ENCODE measurements around the gene GFRA4.

Gene GFRA4

GRCh38 chr20:3646651-3647050 is 16.5 kb downstream of the GFRA4 start:
- no peak for DNase-seq (ENCODE audit: low read depth)
- H3K9ac ChIP-seq (ENCODE audit: low read length): no peak overlapping the region
- H3K9me3 ChIP-seq (ENCODE audit: control insufficient read depth, low read length): no peaks in the 10 kb centered on the region

GRCh38 chr20:3646067-3646440 is 17.1 kb downstream of the GFRA4 start:
- H3K36me3 ChIP-seq (ENCODE audit: control insufficient read depth, insufficient read depth, low read length, severe bottlenecking): peaks cover 44% of the 10 kb centered on the region
- no peaks in the 10 kb centered on the region for H3K9me3 ChIP-seq (ENCODE audit: control insufficient read depth, low read length)
- no peak for DNase-seq (ENCODE audit: low read depth)

More at GRCh38 chr20:3646651-3647050, 16.5 kb downstream of the GFRA4 start:
- Histone ChIP-seq H3K27me3 (replicated peaks; ENCODE audit: control insufficient read depth, insufficient read depth, low read length) (no peaks in the 10 kb centered on the region), H3K36me3 (ENCODE audit: control insufficient read depth, insufficient read depth, low read length, severe bottlenecking) (peaks cover 44% of the 10 kb centered on the region), H3K4me1 (ENCODE audit: control insufficient read depth, insufficient read depth, low read length) (no peaks in the 10 kb centered on the region), H3K4me3 (ENCODE audit: low read length) (no peak overlapping the region)

GRCh38 chr20:3645309-3646066 is 17.7 kb downstream of the GFRA4 start:
- Histone ChIP-seq H3K27me3 (replicated peaks; ENCODE audit: control insufficient read depth, insufficient read depth, low read length) (no peaks in the 10 kb centered on the region), H3K9me3 (ENCODE audit: control insufficient read depth, low read length) (no peaks in the 10 kb centered on the region), H3K4me1 (ENCODE audit: control insufficient read depth, insufficient read depth, low read length) (no peaks in the 10 kb centered on the region), H3K9ac (ENCODE audit: low read length) (no peak overlapping the region), H3K4me3 (ENCODE audit: low read length) (no peak overlapping the region), H3K36me3 (ENCODE audit: control insufficient read depth, insufficient read depth, low read length, severe bottlenecking) (peaks cover 44% of the 10 kb centered on the region)
- DNase-seq (ENCODE audit: low read depth): no peak

More at GRCh38 chr20:3646067-3646440, 17.1 kb downstream of the GFRA4 start:
- Histone ChIP-seq H3K4me1 (ENCODE audit: control insufficient read depth, insufficient read depth, low read length) (no peaks in the 10 kb centered on the region), H3K9ac (ENCODE audit: low read length) (no peak overlapping the region), H3K27me3 (replicated peaks; ENCODE audit: control insufficient read depth, insufficient read depth, low read length) (no peaks in the 10 kb centered on the region), H3K4me3 (ENCODE audit: low read length) (no peak overlapping the region)

GRCh38 chr20:3640259-3640658 is 22.9 kb downstream of the GFRA4 start:
- Histone ChIP-seq H3K9me3 (ENCODE audit: control insufficient read depth, low read length) (no peaks in the 10 kb centered on the region), H3K27me3 (replicated peaks; ENCODE audit: control insufficient read depth, insufficient read depth, low read length) (no peaks in the 10 kb centered on the region), H3K36me3 (ENCODE audit: control insufficient read depth, insufficient read depth, low read length, severe bottlenecking) (peaks cover 42% of the 10 kb centered on the region), H3K4me3 (ENCODE audit: low read length) (no peak overlapping the region), H3K4me1 (ENCODE audit: control insufficient read depth, insufficient read depth, low read length) (no peaks in the 10 kb centered on the region), H3K9ac (ENCODE audit: low read length) (no peak overlapping the region)
- no peak for DNase-seq (ENCODE audit: low read depth)

- Histone ChIP-seq H3K9me3 (ENCODE audit: control insufficient read depth, low read length) (no peaks in the 10 kb centered on the region), H3K4me1 (ENCODE audit: control insufficient read depth, insufficient read depth, low read length) (no peaks in the 10 kb centered on the region), H3K27me3 (replicated peaks; ENCODE audit: control insufficient read depth, insufficient read depth, low read length) (no peaks in the 10 kb centered on the region), H3K4me3 (ENCODE audit: low read length) (no peak overlapping the region), H3K9ac (ENCODE audit: low read length) (no peak overlapping the region), H3K36me3 (ENCODE audit: control insufficient read depth, insufficient read depth, low read length, severe bottlenecking) (peaks cover 27% of the 10 kb centered on the region)
- peak; percentile 40 for DNase-seq (ENCODE audit: low read depth)
Observed at GRCh38 chr20:3635346-3635745, 27.9 kb downstream of the GFRA4 start.

- no peak overlapping the region for H3K4me3 ChIP-seq (ENCODE audit: low read length)
- peaks cover 20% of the 10 kb centered on the region for H3K36me3 ChIP-seq (ENCODE audit: control insufficient read depth, insufficient read depth, low read length, severe bottlenecking)
- H3K27me3 ChIP-seq (replicated peaks; ENCODE audit: control insufficient read depth, insufficient read depth, low read length): no peaks in the 10 kb centered on the region
- no peaks in the 10 kb centered on the region for H3K4me1 ChIP-seq (ENCODE audit: control insufficient read depth, insufficient read depth, low read length)
- no peak overlapping the region for H3K9ac ChIP-seq (ENCODE audit: low read length)
- DNase-seq (ENCODE audit: low read depth): no peak
- H3K9me3 ChIP-seq (ENCODE audit: control insufficient read depth, low read length): no peaks in the 10 kb centered on the region
Observed at GRCh38 chr20:3633913-3634478, 29.2 kb downstream of the GFRA4 start.

GRCh38 chr20:3632311-3633004 is 30.7 kb downstream of the GFRA4 start:
- DNase-seq (ENCODE audit: low read depth): no peak
- Histone ChIP-seq H3K9ac (ENCODE audit: low read length) (no peak overlapping the region), H3K4me1 (ENCODE audit: control insufficient read depth, insufficient read depth, low read length) (no peaks in the 10 kb centered on the region), H3K36me3 (ENCODE audit: control insufficient read depth, insufficient read depth, low read length, severe bottlenecking) (peaks cover 19% of the 10 kb centered on the region), H3K4me3 (ENCODE audit: low read length) (no peak overlapping the region), H3K27me3 (replicated peaks; ENCODE audit: control insufficient read depth, insufficient read depth, low read length) (no peaks in the 10 kb centered on the region), H3K9me3 (ENCODE audit: control insufficient read depth, low read length) (no peaks in the 10 kb centered on the region)

GRCh38 chr20:3631534-3631933 is 31.7 kb downstream of the GFRA4 start:
- peaks cover 17% of the 10 kb centered on the region for H3K36me3 ChIP-seq (ENCODE audit: control insufficient read depth, insufficient read depth, low read length, severe bottlenecking)
- no peaks in the 10 kb centered on the region for H3K9me3 ChIP-seq (ENCODE audit: control insufficient read depth, low read length)
- H3K4me3 ChIP-seq (ENCODE audit: low read length): no peak overlapping the region
- H3K27me3 ChIP-seq (replicated peaks; ENCODE audit: control insufficient read depth, insufficient read depth, low read length): no peaks in the 10 kb centered on the region
- H3K4me1 ChIP-seq (ENCODE audit: control insufficient read depth, insufficient read depth, low read length): no peaks in the 10 kb centered on the region
- H3K9ac ChIP-seq (ENCODE audit: low read length): no peak overlapping the region
- DNase-seq (ENCODE audit: low read depth): no peak

GRCh38 chr20:3630429-3630828 is 32.8 kb downstream of the GFRA4 start:
- H3K4me3 ChIP-seq (ENCODE audit: low read length): no peak overlapping the region
- no peak overlapping the region for H3K9ac ChIP-seq (ENCODE audit: low read length)
- H3K4me1 ChIP-seq (ENCODE audit: control insufficient read depth, insufficient read depth, low read length): no peaks in the 10 kb centered on the region
- H3K9me3 ChIP-seq (ENCODE audit: control insufficient read depth, low read length): no peaks in the 10 kb centered on the region
- H3K27me3 ChIP-seq (replicated peaks; ENCODE audit: control insufficient read depth, insufficient read depth, low read length): no peaks in the 10 kb centered on the region
- DNase-seq (ENCODE audit: low read depth): no peak
- peaks cover 19% of the 10 kb centered on the region for H3K36me3 ChIP-seq (ENCODE audit: control insufficient read depth, insufficient read depth, low read length, severe bottlenecking)

GRCh38 chr20:3629893-3630292 is 33.3 kb downstream of the GFRA4 start:
- no peak for DNase-seq (ENCODE audit: low read depth)
- no peak overlapping the region for H3K9ac ChIP-seq (ENCODE audit: low read length)
- H3K27me3 ChIP-seq (replicated peaks; ENCODE audit: control insufficient read depth, insufficient read depth, low read length): no peaks in the 10 kb centered on the region
- H3K36me3 ChIP-seq (ENCODE audit: control insufficient read depth, insufficient read depth, low read length, severe bottlenecking): peaks cover 23% of the 10 kb centered on the region
- no peak overlapping the region for H3K4me3 ChIP-seq (ENCODE audit: low read length)
- H3K9me3 ChIP-seq (ENCODE audit: control insufficient read depth, low read length): no peaks in the 10 kb centered on the region
- H3K4me1 ChIP-seq (ENCODE audit: control insufficient read depth, insufficient read depth, low read length): no peaks in the 10 kb centered on the region

GRCh38 chr20:3628502-3629314 is 34.5 kb downstream of the GFRA4 start:
- no peak for DNase-seq (ENCODE audit: low read depth)
- Histone ChIP-seq H3K4me1 (ENCODE audit: control insufficient read depth, insufficient read depth, low read length) (no peaks in the 10 kb centered on the region), H3K27me3 (replicated peaks; ENCODE audit: control insufficient read depth, insufficient read depth, low read length) (no peaks in the 10 kb centered on the region), H3K4me3 (ENCODE audit: low read length) (no peak overlapping the region), H3K9ac (ENCODE audit: low read length) (no peak overlapping the region), H3K36me3 (ENCODE audit: control insufficient read depth, insufficient read depth, low read length, severe bottlenecking) (peaks cover 23% of the 10 kb centered on the region), H3K9me3 (ENCODE audit: control insufficient read depth, low read length) (no peaks in the 10 kb centered on the region)

Measured in adipocyte (in vitro differentiated cells).